Keratinocyte (primary cell): ENCODE measurements around the gene SLC8A3.
"Not testable (repeated sequence)": the region's sequence is repeated elsewhere in the genome, so short reads cannot be mapped to it uniquely, and the experiment has no call there.

ENCODE experiments used
- CTCF ChIP-seq, 3 experiments: IDR thresholded peaks in 1 of 3; conservative IDR thresholded peaks in 1 of 3; optimal IDR thresholded peaks in 1 of 3; 2 replicates in 2 of 3; 3 replicates in 1 of 3; pipeline versions ENCODE3 to v1.5.1; 2011; ENCODE audit warnings: low read length in 3 of 3, mild to moderate bottlenecking in 3 of 3, moderate library complexity in 2 of 3, control low read depth in 1 of 3, inconsistent platforms in 1 of 3; ENCODE audit not compliant: insufficient read depth in 2 of 3; ENCODE audit errors: extremely low read depth in 1 of 3
- EZH2 ChIP-seq: IDR thresholded peaks from one replicate; pipeline ENCODE4 v1.6.1; 2012; ENCODE audit warnings: inconsistent platforms, mild to moderate bottlenecking, low read length, moderate library complexity

GRCh38 chr14:70231756-70232544 is 43.2 kb upstream of the SLC8A3 start:
- not testable (repeated sequence) for TF ChIP-seq CTCF (optimal IDR thresholded peaks at IDR 0.05 in 1 of 3, IDR thresholded peaks at IDR 0.05 in 1 of 3, conservative IDR thresholded peaks at IDR 0.05 in 1 of 3; ENCODE audit: extremely low read depth in 1 of 3, insufficient read depth in 2 of 3, low read length in 3 of 3); EZH2
